ENCODE data around the gene IL1RN.

The IL1RN gene

GRCh38 chr2:113174376-113174750 is 47.0 kb downstream of the IL1RN start:
- no peak for TF ChIP-seq POLR2A (IDR thresholded peaks at IDR 0.05; ENCODE audit: low read depth, low read length)
- FAIRE-seq (no peak), DNase-seq (ENCODE audit: insufficient read length, low spot score) (no peak)

GRCh38 chr2:113175042-113175628 is 47.7 kb downstream of the IL1RN start:
- DNase-seq (ENCODE audit: insufficient read length, low spot score) (no peak), FAIRE-seq (no peak)
- TF ChIP-seq POLR2A (IDR thresholded peaks at IDR 0.05; ENCODE audit: low read depth, low read length): no peak

GRCh38 chr2:113175736-113176695 is 48.6 kb downstream of the IL1RN start:
- FAIRE-seq: no peak
- DNase-seq (ENCODE audit: insufficient read length, low spot score): no peak
- TF ChIP-seq POLR2A (IDR thresholded peaks at IDR 0.05; ENCODE audit: low read depth, low read length): no peak

GRCh38 chr2:113176696-113177355 is 49.4 kb downstream of the IL1RN start:
- FAIRE-seq (no peak), DNase-seq (ENCODE audit: insufficient read length, low spot score) (no peak)
- TF ChIP-seq POLR2A (IDR thresholded peaks at IDR 0.05; ENCODE audit: low read depth, low read length): no peak

GRCh38 chr2:113178069-113178746 is 50.8 kb downstream of the IL1RN start:
- TF ChIP-seq POLR2A (IDR thresholded peaks at IDR 0.05; ENCODE audit: low read depth, low read length): no peak
- FAIRE-seq (no peak), DNase-seq (ENCODE audit: insufficient read length, low spot score) (no peak)

- DNase-seq (ENCODE audit: insufficient read length, low spot score): no peak
- TF ChIP-seq POLR2A (IDR thresholded peaks at IDR 0.05; ENCODE audit: low read depth, low read length): no peak
- no peak for FAIRE-seq
Measured at GRCh38 chr2:113178891-113179290, 51.5 kb downstream of the IL1RN start.

- no peak for TF ChIP-seq POLR2A (IDR thresholded peaks at IDR 0.05; ENCODE audit: low read depth, low read length)
- DNase-seq (ENCODE audit: insufficient read length, low spot score): no peak
- no peak for FAIRE-seq
Measured at GRCh38 chr2:113179446-113180045, 52.1 kb downstream of the IL1RN start.

- no peak for TF ChIP-seq POLR2A (IDR thresholded peaks at IDR 0.05; ENCODE audit: low read depth, low read length)
- FAIRE-seq: no peak
- no peak for DNase-seq (ENCODE audit: insufficient read length, low spot score)
Measured at GRCh38 chr2:113180131-113180946, 52.9 kb downstream of the IL1RN start.

GRCh38 chr2:113181258-113182051 is 54.1 kb downstream of the IL1RN start:
- no peak for TF ChIP-seq POLR2A (IDR thresholded peaks at IDR 0.05; ENCODE audit: low read depth, low read length)
- DNase-seq (ENCODE audit: insufficient read length, low spot score) (no peak), FAIRE-seq (no peak)

- FAIRE-seq: no peak
- TF ChIP-seq POLR2A (IDR thresholded peaks at IDR 0.05; ENCODE audit: low read depth, low read length): no peak
- DNase-seq (ENCODE audit: insufficient read length, low spot score): no peak
Measured at GRCh38 chr2:113182471-113183260, 55.3 kb downstream of the IL1RN start.

GRCh38 chr2:113183264-113183663 is 55.9 kb downstream of the IL1RN start:
- no peak for TF ChIP-seq POLR2A (IDR thresholded peaks at IDR 0.05; ENCODE audit: low read depth, low read length)
- FAIRE-seq (no peak), DNase-seq (ENCODE audit: insufficient read length, low spot score) (no peak)

Measured in H54 (cell line).